K562 (cell line): Measurements from ENCODE around the gene XKR7. TPM values are rescaled to one million over a fixed set of nuclear protein-coding genes. Genes with fewer than 3 reads are reported as not detected.

Source experiments
- ATAC-seq: fragments of 200-7000 bp; cut with Tn5 transposase; 3 replicates; pipeline ENCODE4 v1.9.1; 2020; ENCODE audit warnings: moderate library complexity
- BruUV-seq: library from RNA; stranded (reverse); fragments of 400-500 nt; replicated peaks from 2 replicates; lab custom pipeline; 2021; lab: Mats Ljungman, UMichigan
- CTCF ChIA-PET: fragments of 300-600 bp; formaldehyde crosslinking; extraction: SDS; loops from one replicate; lab custom pipeline; 2021; ENCODE audit warnings: low intra/inter-chr PET ratio; lab: Yijun Ruan, JAX
- POLR2A ChIA-PET: fragments of 300-600, 350-650 bp; sonication (Branson Sonifier 250); formaldehyde crosslinking; extraction: SDS; loops from one replicate; lab custom pipeline; 2021; ENCODE audit warnings: antibody characterized with exemption, inconsistent platforms; lab: Yijun Ruan, JAX
- DNase-seq, 4 experiments: peaks; one replicate each; pipeline versions ENCODE4 v3.0.0 to v3.0.0-alpha.2; 2011 to 2018; ENCODE audit warnings: low spot score in 3 of 4, mixed read lengths in 3 of 4; ENCODE audit errors: extremely low read depth in 1 of 4
- FAIRE-seq: peaks from 2 replicates; lab custom pipeline; 2011; peaks lifted over from hg19 to GRCh38; lab: Jason Lieb, UNC
- H2AFZ ChIP-seq: 2 replicates; pipeline ENCODE4 v1.6.0; 2011; ENCODE audit warnings: low read depth, low read length, control low read depth, inconsistent platforms
- H3K27ac ChIP-seq: fragments of 200-600 bp; 3 replicates; pipeline ENCODE4 v1.8.0; 2011; ENCODE audit warnings: low read depth, mild to moderate bottlenecking, control low read depth, inconsistent platforms, low read length, moderate library complexity, mixed read lengths; ENCODE audit errors: extremely low read depth
- H3K27me3 ChIP-seq, 2 experiments: fragments of 300-600 bp in 1 of 2; 2 replicates in 1 of 2; 3 replicates in 1 of 2; pipeline versions ENCODE4 v1.6.0 to v1.8.0; 2011; ENCODE audit warnings: inconsistent platforms in 2 of 2, low read length in 2 of 2, mild to moderate bottlenecking in 1 of 2, mixed read lengths in 1 of 2, moderate library complexity in 1 of 2; ENCODE audit not compliant: control insufficient read depth in 2 of 2, insufficient read depth in 2 of 2
- H3K36me3 ChIP-seq: fragments of 300-600 bp; 3 replicates; pipeline ENCODE4 v1.8.0; 2011; ENCODE audit warnings: mild to moderate bottlenecking, low read length, inconsistent platforms; ENCODE audit not compliant: control insufficient read depth, insufficient read depth
- H3K4me1 ChIP-seq, 2 experiments: fragments of 200-600 bp in 1 of 2; replicated peaks in 1 of 2; 2 replicates in 1 of 2; 3 replicates in 1 of 2; pipeline versions ENCODE4 v1.5.1 to v1.8.0; 2011; ENCODE audit warnings: inconsistent platforms in 2 of 2, low read length in 2 of 2, mild to moderate bottlenecking in 1 of 2, mixed read lengths in 1 of 2, moderate library complexity in 1 of 2; ENCODE audit not compliant: control insufficient read depth in 2 of 2, insufficient read depth in 2 of 2
- H3K4me2 ChIP-seq: 2 replicates; pipeline ENCODE4 v1.6.1; 2011; ENCODE audit warnings: low read length, control low read depth, inconsistent platforms, mixed read lengths; ENCODE audit not compliant: insufficient read depth
- H3K4me3 ChIP-seq: fragments of 200-600 bp; sonication (generic), shearing (Covaris generic); 2 replicates; pipeline ENCODE4 v1.5.1; 2016; ENCODE audit warnings: control low read depth, inconsistent platforms
- H3K79me2 ChIP-seq: fragments of 200-600 bp; 3 replicates; pipeline ENCODE4 v1.8.0; 2011; ENCODE audit warnings: low read length, inconsistent platforms; ENCODE audit not compliant: control insufficient read depth, insufficient read depth
- H3K9ac ChIP-seq, 2 experiments: 2 replicates each; pipeline versions ENCODE4 v1.6.0 to v1.6.1; 2011; ENCODE audit warnings: low read depth in 2 of 2, low read length in 2 of 2, control low read depth in 1 of 2, inconsistent platforms in 1 of 2, mild to moderate bottlenecking in 1 of 2, mixed read lengths in 1 of 2; ENCODE audit not compliant: insufficient read depth in 1 of 2
- H3K9me1 ChIP-seq: one replicate; pipeline ENCODE4 v1.6.0; 2011; ENCODE audit warnings: inconsistent platforms, mild to moderate bottlenecking, low read length, moderate library complexity; ENCODE audit not compliant: control insufficient read depth, insufficient read depth
- H3K9me3 ChIP-seq: replicated peaks from 2 replicates; pipeline ENCODE4 v1.5.1; 2011; ENCODE audit warnings: low read depth, low read length, inconsistent platforms; ENCODE audit not compliant: control insufficient read depth, insufficient read depth
- H4K20me1 ChIP-seq: replicated peaks from 2 replicates; pipeline ENCODE4 v1.6.1; 2011; ENCODE audit warnings: low read length, inconsistent platforms, mixed read lengths; ENCODE audit not compliant: control insufficient read depth, insufficient read depth
- MTF1 ChIP-seq: fragments of 250-450 bp; sonication (Bioruptor Pico); IDR thresholded peaks from 2 replicates; pipeline ENCODE4 v1.9.0; 2021; ENCODE audit warnings: moderate library complexity, mild to moderate bottlenecking, inconsistent platforms, borderline replicate concordance
- WGBS: fragments of 100-300 bp; shearing (Covaris generic); methylation state at CpG from one replicate; pipeline ENCODE4 v1.1.6; 2016; ENCODE audit warnings: low coverage, mixed read lengths; ENCODE audit not compliant: insufficient coverage; ENCODE audit errors: missing lambda C conversion rate; 5-methylcytosine and 5-hydroxymethylcytosine counted together
- in situ Hi-C: fragments of 300-500 bp; cut with MboI; formaldehyde crosslinking; loops from 4 replicates; pipeline ENCODE4 v1.15.0; 2018; ENCODE audit warnings: inconsistent platforms, mixed read lengths
- intact Hi-C: fragments of 100-400 bp; cut with micrococcal nuclease; formaldehyde crosslinking; loops from 2 replicates; pipeline ENCODE4 v1.14.2; 2022
- polyA plus RNA-seq, 8 experiments: library from polyadenylated mRNA; depleted of rRNA in 4 of 8; stranded (reverse) in 5 of 8; unstranded in 3 of 8; fragments of >200 nt; fragmentation: Nextera tagmentation in 2 of 8; fragmentation: Illumina TruSeq in 1 of 8; extraction: Ambion mirVana in 2 of 8; extraction: Trizol in 1 of 8; gene quantifications; 2 replicates each; pipeline versions ENCODE4 v1.2.1 to v1.2.3, GENCODE V29; 2011 to 2014; ENCODE audit warnings: inconsistent platforms in 1 of 8, missing spikeins in 1 of 8
- total RNA-seq, 7 experiments: library from RNA; depleted of rRNA in 6 of 7; stranded (reverse); fragments of >200 nt in 6 of 7; fragmentation: Illumina TruSeq in 2 of 7; extraction: Trizol in 2 of 7; gene quantifications; 2 replicates each; pipeline versions ENCODE4 v1.2.1 to v1.2.3, GENCODE V29; 2011 to 2021; ENCODE audit warnings: low replicate concordance in 1 of 7
- TF ChIP-seq, protein P1 (sequence below): IDR thresholded peaks from 2 replicates; pipeline ENCODE4 v1.6.1; 2016; ENCODE audit warnings: missing genetic modification characterization, missing compliant biosample characterization

XKR7 gene
- total and polyA plus RNA-seq, 9 of the 15 experiments (the other 6 are each of a cell fraction or from before 2014, with no cell fraction given), result 0.02 TPM; not detected in 8

- peaks cover 7% of the 10 kb centered on the region; the same call in 2 of the 3 replicates for H3K36me3 ChIP-seq
- peaks cover 4% of the 10 kb centered on the region for H3K9me1 ChIP-seq
- CTCF ChIA-PET, result interaction anchor here (3.5 kb wide), 1 partner anchor 100 kb away, joined by 49 read pairs; no protein-coding TSS in a partner anchor
- H3K4me3 ChIP-seq, result no peak overlapping the region
- H3K27ac ChIP-seq, result no peak overlapping the region
- in situ Hi-C loops, result loop anchor here (5.0 kb wide), 1 partner anchor 92 kb away; no protein-coding TSS in a partner anchor
- peaks cover 24% of the 10 kb centered on the region for H3K79me2 ChIP-seq
- no peak for ATAC-seq
- H3K27me3 ChIP-seq, result peaks cover 0 to 3% of the 10 kb centered on the region in 2 experiments; a peak in 2 of 5 replicates
- no peak overlapping the region for H3K4me2 ChIP-seq
- H3K9ac ChIP-seq, result no peak overlapping the region
- no peak for FAIRE-seq
- 11% methylated on average over 1 of the region's 1 CpG for WGBS
- TF ChIP-seq MTF1 (CRISPR knock-in tag), result no peak
- TF ChIP-seq, protein P1, sequence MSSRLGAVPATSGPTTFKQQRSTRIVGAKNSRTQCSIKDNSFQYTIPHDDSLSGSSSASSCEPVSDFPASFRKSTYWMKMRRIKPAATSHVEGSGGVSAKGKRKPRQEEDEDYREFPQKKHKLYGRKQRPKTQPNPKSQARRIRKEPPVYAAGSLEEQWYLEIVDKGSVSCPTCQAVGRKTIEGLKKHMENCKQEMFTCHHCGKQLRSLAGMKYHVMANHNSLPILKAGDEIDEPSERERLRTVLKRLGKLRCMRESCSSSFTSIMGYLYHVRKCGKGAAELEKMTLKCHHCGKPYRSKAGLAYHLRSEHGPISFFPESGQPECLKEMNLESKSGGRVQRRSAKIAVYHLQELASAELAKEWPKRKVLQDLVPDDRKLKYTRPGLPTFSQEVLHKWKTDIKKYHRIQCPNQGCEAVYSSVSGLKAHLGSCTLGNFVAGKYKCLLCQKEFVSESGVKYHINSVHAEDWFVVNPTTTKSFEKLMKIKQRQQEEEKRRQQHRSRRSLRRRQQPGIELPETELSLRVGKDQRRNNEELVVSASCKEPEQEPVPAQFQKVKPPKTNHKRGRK, result peak; percentile 83
- intact Hi-C loops, result loop anchor here (5.0 kb wide), 4 partner anchors 37 to 138 kb away; no protein-coding TSS in a partner anchor
- H2AFZ ChIP-seq, result no peak overlapping the region
- no TSS peak for BruUV-seq
- peaks cover 13 to 19% of the 10 kb centered on the region in 2 experiments for H3K4me1 ChIP-seq
- DNase-seq, result no peak
- H4K20me1 ChIP-seq, result peaks cover 15% of the 10 kb centered on the region
- no peaks in the 10 kb centered on the region for H3K9me3 ChIP-seq
- POLR2A ChIA-PET, result no interaction called here
Observed at GRCh38 chr20:31954500-31954899, 13.5 kb upstream of the XKR7 start.
